GM10248 (cell line): ENCODE measurements around the gene PLSCR4.

Experiments used
- CTCF ChIA-PET: fragments of 300-600 bp; sonication (Branson Sonifier 250); formaldehyde crosslinking; extraction: SDS; loops from one replicate; lab custom pipeline; 2021; ENCODE audit warnings: antibody characterized with exemption; lab: Yijun Ruan, JAX
- POLR2A ChIA-PET: fragments of 350-650 bp; sonication (Branson Sonifier 250); formaldehyde crosslinking; extraction: SDS; loops from one replicate; lab custom pipeline; 2020; ENCODE audit warnings: antibody characterized with exemption; lab: Yijun Ruan, JAX
- DNase-seq: peaks from one replicate; pipeline ENCODE4 v3.0.0; 2012; ENCODE audit errors: extremely low spot score
- TF ChIP-seq, protein P1 (sequence below): IDR thresholded peaks from 2 replicates; pipeline ENCODE4 v1.5.1; 2012; ENCODE audit warnings: mild to moderate bottlenecking, low read depth; ENCODE audit errors: extremely low read depth, missing control alignments, control extremely low read depth

The PLSCR4 gene

DNA sequence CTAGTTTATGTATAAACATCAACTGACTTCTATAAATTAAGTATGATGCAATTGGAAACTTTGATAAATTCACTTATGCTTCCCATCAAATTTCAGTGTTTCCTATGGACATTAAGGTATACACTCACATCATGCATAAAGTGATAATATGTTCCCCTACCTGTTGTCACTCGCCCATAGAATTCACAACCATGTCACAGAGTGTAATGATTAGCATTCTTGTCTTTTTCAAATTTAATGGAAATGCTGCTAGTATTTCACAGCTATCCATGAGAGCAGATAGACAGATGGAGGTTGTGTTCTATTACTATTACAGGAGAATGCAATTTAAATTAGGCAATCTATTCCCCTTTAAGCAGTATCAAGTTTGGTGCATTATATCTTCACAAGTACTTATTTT, 984 bp downstream of the PLSCR4 start:
- DNase-seq = no peak
- ChIA-PET CTCF (no interaction called here), POLR2A (no interaction called here)
- TF ChIP-seq, protein P1, sequence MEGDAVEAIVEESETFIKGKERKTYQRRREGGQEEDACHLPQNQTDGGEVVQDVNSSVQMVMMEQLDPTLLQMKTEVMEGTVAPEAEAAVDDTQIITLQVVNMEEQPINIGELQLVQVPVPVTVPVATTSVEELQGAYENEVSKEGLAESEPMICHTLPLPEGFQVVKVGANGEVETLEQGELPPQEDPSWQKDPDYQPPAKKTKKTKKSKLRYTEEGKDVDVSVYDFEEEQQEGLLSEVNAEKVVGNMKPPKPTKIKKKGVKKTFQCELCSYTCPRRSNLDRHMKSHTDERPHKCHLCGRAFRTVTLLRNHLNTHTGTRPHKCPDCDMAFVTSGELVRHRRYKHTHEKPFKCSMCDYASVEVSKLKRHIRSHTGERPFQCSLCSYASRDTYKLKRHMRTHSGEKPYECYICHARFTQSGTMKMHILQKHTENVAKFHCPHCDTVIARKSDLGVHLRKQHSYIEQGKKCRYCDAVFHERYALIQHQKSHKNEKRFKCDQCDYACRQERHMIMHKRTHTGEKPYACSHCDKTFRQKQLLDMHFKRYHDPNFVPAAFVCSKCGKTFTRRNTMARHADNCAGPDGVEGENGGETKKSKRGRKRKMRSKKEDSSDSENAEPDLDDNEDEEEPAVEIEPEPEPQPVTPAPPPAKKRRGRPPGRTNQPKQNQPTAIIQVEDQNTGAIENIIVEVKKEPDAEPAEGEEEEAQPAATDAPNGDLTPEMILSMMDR = no peak

DNA sequence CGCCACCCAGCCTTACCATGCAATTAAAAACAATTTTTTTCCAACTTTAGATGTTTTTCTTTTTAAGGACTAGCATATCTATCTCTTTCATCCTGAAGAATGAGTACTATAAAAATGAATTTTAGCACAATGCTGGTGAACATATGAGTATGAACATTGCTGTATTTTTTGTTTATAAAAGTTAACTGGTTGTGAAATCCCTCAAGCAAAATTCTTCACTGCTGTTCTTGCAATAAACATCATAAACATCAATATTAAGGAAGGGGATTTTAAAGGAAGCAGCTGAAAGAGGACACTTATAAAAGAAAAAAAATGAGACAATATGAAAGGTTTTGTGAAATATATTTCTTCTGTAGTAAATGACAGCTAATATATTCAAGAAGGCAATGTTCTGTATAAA, 3.0 kb downstream of the PLSCR4 start:
- no peak for DNase-seq
- POLR2A ChIA-PET = no interaction called here
- CTCF ChIA-PET = interaction anchor here (1.6 kb wide), 1 partner anchor 59 kb away, joined by 5 read pairs; no protein-coding TSS in a partner anchor
- TF ChIP-seq, protein P1 = no peak

DNA sequence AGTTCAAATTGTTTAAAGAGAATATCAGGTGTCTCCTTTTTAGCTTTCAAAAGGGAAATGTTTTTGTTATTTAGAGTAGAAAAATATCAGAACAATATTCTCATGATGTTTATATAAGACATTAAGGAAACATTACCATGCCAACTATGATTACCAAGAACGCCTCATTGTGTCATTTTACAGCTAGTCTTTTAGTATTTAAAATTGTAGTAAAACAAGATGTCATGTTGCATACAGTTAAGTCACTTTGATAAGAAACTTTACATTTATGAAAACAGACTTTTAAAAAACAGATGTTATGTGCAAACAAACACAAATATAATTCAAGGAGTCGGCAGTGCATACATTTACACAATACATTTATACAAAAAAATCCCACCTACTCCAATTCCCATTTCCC, 4.4 kb downstream of the PLSCR4 start:
- DNase-seq = no peak
- ChIA-PET POLR2A (no interaction called here), CTCF (no interaction called here)
- TF ChIP-seq, protein P1 = no peak

DNA sequence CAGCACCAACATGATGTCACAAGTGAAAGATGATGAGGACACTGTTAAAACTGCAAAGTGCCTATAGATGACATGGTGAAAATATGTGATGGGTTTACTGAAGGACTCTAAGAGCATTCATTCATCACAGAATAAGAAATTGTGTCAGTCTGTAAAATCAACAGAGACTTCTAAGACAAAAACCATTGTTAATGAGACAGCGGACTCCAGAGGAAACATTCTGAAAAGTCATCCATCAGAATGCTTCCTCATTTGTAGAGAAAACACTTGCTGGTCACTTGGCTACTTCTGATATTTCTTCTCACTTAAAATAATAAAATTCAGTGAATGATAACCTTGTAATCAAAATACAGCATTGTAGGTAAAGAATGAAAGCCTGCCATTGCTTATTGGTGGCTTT, 7.3 kb downstream of the PLSCR4 start:
- POLR2A ChIA-PET = no interaction called here
- DNase-seq = no peak
- CTCF ChIA-PET = no interaction called here
- TF ChIP-seq, protein P1 = no peak

DNA sequence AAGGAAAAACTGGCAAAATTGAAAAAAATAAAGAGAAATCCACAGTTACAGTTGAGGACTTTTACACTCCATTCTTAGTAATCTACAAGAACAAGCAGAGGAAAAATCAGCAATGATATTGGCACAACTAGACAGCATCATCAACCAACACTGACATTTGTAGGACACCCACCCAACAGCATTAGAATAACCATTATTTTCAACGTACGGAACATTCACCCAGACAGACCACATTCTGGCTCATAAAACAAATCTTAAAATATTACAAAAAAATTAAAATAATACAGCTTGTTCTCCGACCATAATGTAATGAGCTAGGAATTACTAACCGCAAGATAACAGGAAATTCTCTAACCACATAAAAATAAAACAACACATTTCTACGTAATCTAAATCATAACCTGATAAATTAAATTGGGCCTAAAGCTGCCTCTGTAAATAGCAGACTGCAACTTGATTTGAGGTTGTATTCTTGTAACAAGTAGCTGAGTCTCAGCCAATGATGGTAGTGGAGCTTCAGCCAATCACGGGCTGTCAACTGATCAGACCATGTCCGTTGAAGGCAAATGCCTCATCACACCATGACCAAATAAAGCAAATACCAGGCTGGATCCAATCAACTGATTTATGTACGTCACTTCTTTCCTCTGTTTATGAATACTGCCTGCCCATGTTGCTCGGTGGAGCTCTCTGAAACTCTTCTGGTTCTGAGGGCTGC, 9.2 kb downstream of the PLSCR4 start:
- ChIA-PET POLR2A (no interaction called here), CTCF (interaction anchor here (0.8 kb wide), 1 partner anchor 72 kb away, joined by 3 read pairs; no protein-coding TSS in a partner anchor)
- DNase-seq = no peak
- TF ChIP-seq, protein P1 = no peak

DNA sequence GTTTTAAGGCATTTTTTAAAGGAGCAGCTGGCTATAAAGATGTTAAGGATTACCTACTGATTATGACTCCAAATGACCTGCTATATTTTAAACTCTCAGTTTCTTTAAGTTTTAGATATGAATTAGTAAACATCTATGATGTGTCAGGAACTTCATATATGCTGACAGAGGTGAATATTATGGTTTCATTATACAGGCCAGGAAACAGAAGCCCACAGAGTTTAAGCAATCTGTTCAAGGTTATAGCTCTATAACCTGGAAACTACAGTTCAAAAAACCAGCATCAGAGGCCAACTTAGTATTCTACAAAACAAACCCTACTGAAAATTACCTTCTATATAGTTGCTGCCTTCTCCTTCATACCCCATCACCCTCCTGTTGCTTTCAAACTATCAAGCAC, 17.4 kb downstream of the PLSCR4 start:
- ChIA-PET CTCF (interaction anchor here (0.9 kb wide), 1 partner anchor 353 kb away, joined by 3 read pairs; no protein-coding TSS in a partner anchor), POLR2A (no interaction called here)
- TF ChIP-seq, protein P1 = no peak
- no peak for DNase-seq
